Measurements from ENCODE around the gene ARID3B. TPM values are rescaled to one million over a fixed set of nuclear protein-coding genes. Genes with fewer than 3 reads are reported as not detected.
A peak's percentile ranks its signal among the peaks of the same experiment; 100 is the strongest.
"Not testable (repeated sequence)": the region's sequence is repeated elsewhere in the genome, so short reads cannot be mapped to it uniquely, and the experiment has no call there.

The ARID3B gene
- total RNA-seq, 8 experiments from 2014 or later: 1.1 to 22.6 (median 7.2) TPM

DNA sequence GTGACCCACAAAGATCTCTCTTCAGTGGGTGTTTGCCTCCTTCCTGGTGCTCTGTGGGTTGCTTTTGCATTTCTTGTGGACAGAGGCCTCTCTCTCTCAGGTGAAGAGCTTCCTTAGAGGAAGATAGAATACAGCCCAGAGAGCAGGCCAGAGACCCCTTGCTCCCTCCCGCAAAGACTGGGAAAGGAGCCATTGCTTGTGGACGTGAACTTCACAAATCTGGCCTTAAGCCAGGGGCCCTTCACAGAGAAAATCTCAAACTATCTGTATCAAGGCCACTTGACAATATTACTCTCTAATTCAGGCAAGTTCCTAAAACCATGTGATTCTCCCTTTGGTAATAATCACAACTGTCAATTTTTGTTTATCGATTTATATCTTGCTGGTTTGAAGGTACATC, 44.2 kb downstream of the ARID3B start:
- Histone ChIP-seq H3K4me3 (no peak overlapping the region), H3K4me1 (replicated peaks in 1 of 2) (peaks cover 14 to 18% of the 10 kb centered on the region in 2 donors), H3K27ac (no peak overlapping the region)
- ATAC-seq (replicated peaks in 6 of 8): no peak
- in situ Hi-C loops (cut with MboI; ENCODE audit: low pct_unique_long_range_greater_than_20kb in 2 of 9, low sequenced_read_pairs in 9 of 9, unreplicated experiment in 9 of 9): no loop called here
- WGBS, 10 experiments: 40 to 100% (median 82%) methylated on average over 1 to 3 of the region's 3 CpGs; no CpG with 5 or more reads in 2 of the 10 experiments

DNA sequence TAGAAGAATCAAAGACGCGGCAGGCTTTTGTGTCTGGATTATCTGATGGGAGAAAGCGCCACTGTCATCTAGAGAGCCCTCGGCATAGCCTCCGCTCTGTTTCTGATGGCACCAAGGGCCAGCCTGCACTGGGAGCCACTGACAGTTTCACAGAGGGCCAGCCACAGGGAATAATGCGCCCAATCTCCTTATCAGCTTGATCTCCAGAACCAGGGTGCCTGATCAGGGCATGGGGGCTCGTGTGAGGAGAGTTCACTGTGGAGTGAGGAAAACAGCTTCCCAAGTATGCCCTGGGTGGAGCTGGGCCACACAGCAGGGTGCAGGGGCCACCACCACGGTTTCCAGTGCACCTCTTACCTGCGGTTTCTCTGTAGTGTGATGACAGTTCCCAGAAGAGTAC, 44.8 kb downstream of the ARID3B start:
- in situ Hi-C loops (cut with MboI; ENCODE audit: low pct_unique_long_range_greater_than_20kb in 2 of 9, low sequenced_read_pairs in 9 of 9, unreplicated experiment in 9 of 9): no loop called here
- peaks cover 14 to 18% of the 10 kb centered on the region in 2 donors for H3K4me1 ChIP-seq (replicated peaks in 1 of 2)
- WGBS, 10 experiments: 89 to 100% (median 95%) methylated on average over 3 to 8 of the region's 9 CpGs; no CpG with 5 or more reads in 3 of the 10 experiments
- no peak overlapping the region for H3K4me3 ChIP-seq
- no peak overlapping the region for H3K27ac ChIP-seq
- no peak for ATAC-seq (replicated peaks in 6 of 8)

DNA sequence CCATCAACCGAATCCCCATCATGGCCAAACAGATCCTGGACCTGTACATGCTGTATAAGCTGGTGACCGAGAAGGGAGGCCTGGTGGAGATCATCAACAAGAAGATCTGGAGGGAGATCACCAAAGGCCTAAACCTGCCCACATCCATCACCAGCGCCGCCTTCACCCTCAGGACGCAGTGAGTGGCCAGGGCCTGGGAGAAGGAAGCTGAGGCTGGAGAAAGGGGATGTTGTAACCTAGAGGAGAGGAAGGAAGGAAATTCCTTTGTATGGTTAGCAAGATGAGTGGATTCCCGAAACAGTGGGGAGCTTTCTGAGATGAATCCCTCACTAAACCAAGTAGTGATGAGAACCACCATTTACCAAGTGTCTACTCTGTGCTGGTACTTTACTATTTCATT, 48.8 kb downstream of the ARID3B start:
- WGBS, 10 experiments: 93 to 100% (median 100%) methylated on average over 1 to 4 of the region's 6 CpGs; no CpG with 5 or more reads in 3 of the 10 experiments
- no peak for ATAC-seq (replicated peaks in 6 of 8)
- Histone ChIP-seq H3K27ac (peak overlapping the region; percentile 76 to 92), H3K4me3 (no peak overlapping the region), H3K4me1 (replicated peaks in 1 of 2) (peaks cover 14 to 18% of the 10 kb centered on the region in 2 donors)
- in situ Hi-C loops (cut with MboI; ENCODE audit: low pct_unique_long_range_greater_than_20kb in 2 of 9, low sequenced_read_pairs in 9 of 9, unreplicated experiment in 9 of 9): no loop called here

DNA sequence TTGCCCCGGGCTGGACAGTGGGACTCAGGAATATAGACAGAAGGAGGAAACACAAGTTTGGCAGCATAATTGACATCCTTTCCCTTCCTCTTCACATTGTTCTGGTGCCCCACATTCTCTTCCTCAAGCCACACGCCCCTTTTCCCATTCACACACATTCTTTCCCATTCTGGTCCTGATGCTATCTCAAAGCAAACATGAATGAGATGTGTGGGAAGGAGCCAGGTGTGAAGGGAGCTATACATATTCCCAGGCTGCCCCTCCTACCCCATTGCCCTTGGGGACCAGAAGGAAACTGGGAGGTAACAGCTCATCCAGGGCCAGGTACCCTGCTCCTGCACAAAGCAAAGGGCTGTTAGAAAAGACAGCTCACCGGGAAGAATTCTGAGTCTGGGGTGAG, 51.2 kb downstream of the ARID3B start:
- no peak for ATAC-seq (replicated peaks in 6 of 8)
- no peak overlapping the region for H3K27ac ChIP-seq
- 80 to 100% (median 100%) methylated on average over 1 of the region's 3 CpGs; no CpG with 5 or more reads in 5 of the 10 experiments for WGBS, 10 experiments
- in situ Hi-C loops (cut with MboI; ENCODE audit: low pct_unique_long_range_greater_than_20kb in 2 of 9, low sequenced_read_pairs in 9 of 9, unreplicated experiment in 9 of 9): no loop called here
- no peak overlapping the region for H3K4me3 ChIP-seq
- peaks cover 14 to 18% of the 10 kb centered on the region in 2 donors for H3K4me1 ChIP-seq (replicated peaks in 1 of 2)

DNA sequence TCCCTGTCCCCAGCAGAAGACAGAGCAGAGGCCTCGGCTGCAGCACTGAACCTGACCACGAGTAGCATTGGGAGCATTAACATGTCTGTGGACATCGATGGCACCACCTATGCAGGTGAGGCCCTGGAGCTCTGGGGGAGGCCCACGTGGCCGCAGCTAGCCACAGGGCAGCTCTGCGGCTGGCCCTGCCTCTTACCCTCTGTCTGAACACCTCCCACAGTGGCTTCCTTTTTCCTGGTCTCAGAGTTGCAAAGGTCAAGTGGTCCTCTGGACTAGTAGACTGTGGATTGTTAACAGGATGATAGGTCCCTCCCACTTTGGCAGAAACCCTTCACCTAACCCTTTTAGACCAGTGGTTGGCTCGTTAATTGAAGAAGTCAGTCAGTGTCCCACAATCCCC, 52.1 kb downstream of the ARID3B start:
- no peak overlapping the region for H3K27ac ChIP-seq
- peaks cover 19 to 20% of the 10 kb centered on the region in 2 donors for H3K4me1 ChIP-seq (replicated peaks in 1 of 2)
- in situ Hi-C loops (cut with MboI; ENCODE audit: low pct_unique_long_range_greater_than_20kb in 2 of 9, low sequenced_read_pairs in 9 of 9, unreplicated experiment in 9 of 9): no loop called here
- no peak overlapping the region for H3K4me3 ChIP-seq
- no peak for ATAC-seq (replicated peaks in 6 of 8)
- WGBS, 10 experiments: 67 to 100% (median 97%) methylated on average over 1 to 4 of the region's 7 CpGs; no CpG with 5 or more reads in 4 of the 10 experiments

DNA sequence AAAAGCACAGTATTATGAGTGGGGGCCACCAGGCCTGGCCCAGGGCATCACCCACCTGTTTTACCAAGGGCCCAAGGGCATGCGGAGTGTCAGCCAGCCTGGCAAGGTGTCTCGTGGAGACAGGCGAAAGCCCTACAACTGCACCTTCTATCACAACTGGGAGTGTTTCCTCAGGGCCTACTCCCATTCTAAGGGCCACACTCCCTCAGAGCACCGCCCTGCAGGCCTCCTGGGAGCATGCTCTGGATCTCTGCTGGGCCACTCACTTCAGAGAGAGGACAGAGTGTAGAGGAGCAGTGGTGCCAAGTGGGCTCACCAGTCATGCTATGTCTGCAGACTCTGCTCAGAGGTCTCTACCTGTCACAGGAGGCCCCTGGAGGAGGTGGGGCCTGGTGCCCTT, 53.4 kb downstream of the ARID3B start:
- H3K4me1 ChIP-seq (replicated peaks in 1 of 2): peaks cover 12 to 19% of the 10 kb centered on the region in 2 donors
- no peak overlapping the region for H3K4me3 ChIP-seq
- in situ Hi-C loops (cut with MboI; ENCODE audit: low pct_unique_long_range_greater_than_20kb in 2 of 9, low sequenced_read_pairs in 9 of 9, unreplicated experiment in 9 of 9): no loop called here
- ATAC-seq (replicated peaks in 6 of 8): no peak
- 100% methylated on average over 1 of the region's 4 CpGs; no CpG with 5 or more reads in 6 of the 10 experiments for WGBS, 10 experiments
- no peak overlapping the region for H3K27ac ChIP-seq

DNA sequence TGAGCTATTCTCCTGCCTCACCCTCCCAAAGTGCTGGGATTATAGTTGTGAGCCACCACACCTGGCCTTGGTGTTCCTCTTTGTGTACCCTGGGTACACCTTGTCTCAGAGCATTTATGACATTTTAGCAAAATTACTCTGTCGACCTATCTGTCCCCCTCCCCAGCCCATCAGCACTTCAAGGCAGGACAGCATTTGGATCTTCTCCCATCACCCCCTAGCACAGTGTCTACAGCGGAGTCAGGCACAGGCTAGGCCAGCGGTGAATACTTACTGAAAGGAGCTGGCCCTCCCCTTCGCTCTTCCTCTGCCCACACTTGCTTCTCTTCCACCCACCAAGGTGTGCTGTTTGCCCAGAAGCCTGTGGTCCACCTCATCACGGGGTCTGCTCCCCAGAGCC, 54.3 kb downstream of the ARID3B start:
- Histone ChIP-seq H3K27ac (no peak overlapping the region), H3K4me1 (replicated peaks in 1 of 2) (peaks cover 5 to 13% of the 10 kb centered on the region in 2 donors), H3K4me3 (no peak overlapping the region)
- ATAC-seq (replicated peaks in 6 of 8): no peak
- in situ Hi-C loops (cut with MboI; ENCODE audit: low pct_unique_long_range_greater_than_20kb in 2 of 9, low sequenced_read_pairs in 9 of 9, unreplicated experiment in 9 of 9): no loop called here
- WGBS, 10 experiments: 83 to 100% (median 100%) methylated on average over 1 to 3 of the region's 5 CpGs; no CpG with 5 or more reads in 5 of the 10 experiments

DNA sequence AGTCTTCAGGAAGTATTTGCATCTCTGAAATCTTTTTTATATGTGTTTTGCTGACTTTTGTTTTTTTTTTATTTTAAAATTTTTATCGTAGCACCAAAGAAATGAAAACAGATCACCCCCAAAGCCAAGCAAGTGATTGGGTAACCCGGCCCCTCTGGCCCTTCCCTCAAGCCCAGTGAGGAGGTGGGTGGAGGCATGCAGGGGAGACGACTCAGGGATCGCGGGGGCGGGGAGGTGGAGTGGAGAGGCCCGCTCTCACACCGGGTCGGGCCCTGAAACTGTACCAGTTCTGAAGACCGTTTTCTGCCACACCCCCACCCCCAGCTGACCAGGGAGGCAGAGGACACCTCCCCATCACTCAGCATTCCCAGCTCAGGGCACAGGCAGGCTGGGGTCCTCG, 55.7 kb downstream of the ARID3B start:
- H3K4me1 ChIP-seq (replicated peaks in 1 of 2): peaks cover 5 to 13% of the 10 kb centered on the region in 2 donors
- 60 to 100% (median 100%) methylated on average over 1 to 2 of the region's 11 CpGs; no CpG with 5 or more reads in 7 of the 10 experiments for WGBS, 10 experiments
- H3K27ac ChIP-seq; in situ Hi-C loops (cut with MboI; ENCODE audit: low pct_unique_long_range_greater_than_20kb in 2 of 9, low sequenced_read_pairs in 9 of 9, unreplicated experiment in 9 of 9); H3K4me3 ChIP-seq; ATAC-seq (replicated peaks in 6 of 8): not testable (repeated sequence)

DNA sequence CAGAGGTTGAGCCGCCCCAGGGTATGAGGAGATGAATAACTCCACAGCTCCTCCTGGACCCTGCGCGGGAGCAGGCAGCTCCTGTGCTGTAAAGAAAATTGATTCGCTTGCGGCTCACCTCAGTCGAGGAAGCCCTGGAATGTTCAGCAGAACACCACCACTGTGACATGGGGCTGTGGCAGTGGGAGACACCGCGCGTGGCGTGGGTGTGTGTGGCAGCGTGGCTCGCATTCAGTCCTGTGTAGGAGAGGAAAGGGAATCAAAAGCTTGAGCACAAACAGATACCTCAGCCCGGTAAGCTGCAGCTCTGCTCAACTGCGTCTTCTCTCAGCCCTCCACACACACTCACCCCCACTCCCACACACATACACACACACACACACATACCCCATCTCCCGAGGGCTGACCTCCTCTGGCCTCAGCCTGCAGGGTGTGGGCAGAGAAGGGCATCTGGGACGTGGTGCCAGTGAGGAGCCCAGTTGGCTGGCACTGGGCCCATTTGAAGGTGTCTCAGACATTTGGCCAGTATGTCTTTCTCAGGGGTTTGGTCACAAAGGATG, 56.2 kb downstream of the ARID3B start:
- H3K27ac ChIP-seq; H3K4me3 ChIP-seq; in situ Hi-C loops (cut with MboI; ENCODE audit: low pct_unique_long_range_greater_than_20kb in 2 of 9, low sequenced_read_pairs in 9 of 9, unreplicated experiment in 9 of 9); ATAC-seq (replicated peaks in 6 of 8): not testable (repeated sequence)
- WGBS, 10 experiments: 100% methylated on average over 1 of the region's 16 CpGs; no CpG with 5 or more reads in 9 of the 10 experiments
- peaks cover 5 to 13% of the 10 kb centered on the region in 2 donors for H3K4me1 ChIP-seq (replicated peaks in 1 of 2)

DNA sequence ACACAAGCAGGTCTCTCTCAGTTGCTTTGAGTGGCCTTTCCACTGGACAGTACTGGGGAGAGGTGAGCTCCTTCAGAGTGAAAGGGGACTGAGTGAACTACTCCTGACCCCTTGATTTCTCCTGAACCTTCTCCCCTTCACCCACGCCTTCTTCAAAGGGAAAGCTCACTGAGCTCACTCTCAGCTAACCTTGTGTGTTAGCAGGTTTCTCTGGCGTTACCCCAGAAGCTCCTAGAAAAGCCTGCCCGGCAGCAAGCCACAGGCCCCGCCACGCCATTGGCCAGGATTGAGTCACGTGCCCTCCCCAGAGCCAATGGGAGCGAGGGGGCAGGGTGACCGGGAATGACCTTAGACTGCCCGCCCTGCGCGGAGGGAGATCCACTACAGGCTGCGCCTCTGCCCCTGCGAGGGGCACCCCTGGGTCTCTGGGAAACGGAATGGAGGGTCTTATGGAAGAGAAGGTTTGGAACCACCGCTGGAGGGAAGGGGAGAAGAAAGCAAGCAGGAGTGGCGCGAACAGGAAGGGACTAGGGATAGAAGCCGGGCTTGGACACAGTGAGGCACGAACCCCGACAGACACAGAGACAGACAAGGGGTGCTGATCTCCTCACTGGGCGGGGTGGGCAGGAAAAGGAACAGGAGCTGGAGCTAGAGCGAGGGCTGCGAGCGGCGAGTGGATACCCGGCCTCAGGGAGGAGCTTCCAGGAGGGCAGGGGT, 57.3 kb downstream of the ARID3B start:
- in situ Hi-C loops (cut with MboI; ENCODE audit: low pct_unique_long_range_greater_than_20kb in 2 of 9, low sequenced_read_pairs in 9 of 9, unreplicated experiment in 9 of 9): no loop called here
- Histone ChIP-seq H3K4me3 (peak overlapping the region; percentile 20 to 39 (median 29)), H3K4me1 (replicated peaks in 1 of 2) (peaks cover 5 to 13% of the 10 kb centered on the region in 2 donors), H3K27ac (peak overlapping the region; percentile 78 to 80)
- 0 to 64% (median 2%) methylated on average over 1 to 15 of the region's 26 CpGs; no CpG with 5 or more reads in 5 of the 10 experiments for WGBS, 10 experiments
- ATAC-seq (replicated peaks in 6 of 8): peak; percentile 95 to 98 (median 97)

DNA sequence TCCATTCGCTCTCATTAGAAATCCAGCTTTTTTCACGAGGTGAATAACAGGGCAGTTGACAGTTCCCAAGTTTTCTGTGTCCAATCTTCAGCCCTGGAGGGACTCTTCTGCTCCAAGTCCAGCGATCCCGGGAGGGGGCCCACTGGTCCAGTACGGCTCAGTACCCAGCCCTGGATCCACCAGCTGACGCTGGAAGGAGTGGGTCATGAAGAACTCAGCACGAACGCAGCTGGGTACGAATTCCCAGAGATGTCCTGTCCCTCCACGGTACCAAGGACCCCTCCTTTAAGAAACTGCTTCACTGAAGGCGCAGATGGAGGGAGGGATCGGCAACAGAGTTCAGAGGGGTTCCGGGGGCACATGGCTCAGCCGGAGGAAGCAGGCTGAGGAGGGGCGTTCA, 58.1 kb downstream of the ARID3B start:
- peaks cover 5 to 13% of the 10 kb centered on the region in 2 donors for H3K4me1 ChIP-seq (replicated peaks in 1 of 2)
- no peak overlapping the region for H3K27ac ChIP-seq
- 57 to 100% (median 94%) methylated on average over 2 to 6 of the region's 15 CpGs; no CpG with 5 or more reads in 4 of the 10 experiments for WGBS, 10 experiments
- H3K4me3 ChIP-seq: peak overlapping the region in 1 of 5 donors; percentile 31
- in situ Hi-C loops (cut with MboI; ENCODE audit: low pct_unique_long_range_greater_than_20kb in 2 of 9, low sequenced_read_pairs in 9 of 9, unreplicated experiment in 9 of 9): no loop called here
- ATAC-seq (replicated peaks in 6 of 8): no peak

DNA sequence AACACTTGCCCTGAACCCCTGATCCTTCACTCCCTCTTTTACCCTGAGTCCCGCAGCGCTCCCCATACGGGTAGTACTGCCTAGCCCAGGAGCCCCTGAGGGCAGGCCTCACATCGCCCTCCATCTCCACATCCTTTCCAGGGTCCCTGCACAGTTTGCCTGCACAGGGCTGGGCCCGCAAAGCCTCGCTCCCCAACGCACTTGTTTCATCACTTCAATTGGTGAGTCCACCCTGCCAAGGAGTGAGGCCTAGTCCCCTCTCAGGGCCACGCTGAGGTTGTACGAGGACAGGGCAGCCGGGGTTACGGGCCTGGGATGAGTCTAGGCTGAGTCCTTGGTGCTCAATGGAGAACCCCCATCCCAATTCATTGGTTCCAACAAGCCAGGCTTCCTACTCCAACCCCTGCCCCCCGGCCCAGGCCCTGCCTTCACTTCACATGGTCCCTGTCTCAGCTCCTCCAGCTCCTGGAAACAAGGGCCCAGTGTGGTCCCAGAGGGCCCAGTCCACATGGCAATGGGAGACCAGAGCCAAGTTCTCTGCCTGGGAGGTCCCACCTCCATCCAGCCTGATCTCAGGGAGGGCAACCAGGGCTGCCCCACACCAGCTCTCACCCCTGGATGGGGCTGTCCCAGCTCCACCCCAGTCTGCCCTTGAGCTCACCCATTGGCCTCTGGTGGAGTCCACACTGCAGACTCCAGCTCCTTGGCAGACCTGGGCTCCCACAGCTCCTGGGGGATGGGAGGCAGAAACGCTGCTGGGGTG, 62.2 kb downstream of the ARID3B start:
- Histone ChIP-seq H3K4me3 (no peak overlapping the region), H3K4me1 (replicated peaks in 1 of 2) (peaks cover 0 to 8% of the 10 kb centered on the region in 2 donors), H3K27ac (no peak overlapping the region)
- no peak for ATAC-seq (replicated peaks in 6 of 8)
- WGBS, 10 experiments: 24 to 100% (median 67%) methylated on average over 2 of the region's 13 CpGs; no CpG with 5 or more reads in 7 of the 10 experiments
- in situ Hi-C loops (cut with MboI; ENCODE audit: low pct_unique_long_range_greater_than_20kb in 2 of 9, low sequenced_read_pairs in 9 of 9, unreplicated experiment in 9 of 9): no loop called here
